Renal pelvis (tissue), 4 donors: Measurements from ENCODE around the gene AMER1. TPM values are rescaled to one million over a fixed set of nuclear protein-coding genes. Genes with fewer than 3 reads are reported as not detected.

ENCODE experiments used
- DNase-seq: peaks from one replicate; pipeline ENCODE4 v3.0.0-alpha.2; 2013
- polyA plus RNA-seq, 3 donors: library from polyadenylated mRNA; unstranded; fragments of 120-200 nt; gene quantifications; one replicate each; pipeline ENCODE4 v1.2.1, GENCODE V29; 2013; ENCODE audit not compliant: insufficient read length in 3 of 3

Gene AMER1
- polyA plus RNA-seq, 3 donors = 7.9 to 8.3 (median 8.0) TPM

DNA sequence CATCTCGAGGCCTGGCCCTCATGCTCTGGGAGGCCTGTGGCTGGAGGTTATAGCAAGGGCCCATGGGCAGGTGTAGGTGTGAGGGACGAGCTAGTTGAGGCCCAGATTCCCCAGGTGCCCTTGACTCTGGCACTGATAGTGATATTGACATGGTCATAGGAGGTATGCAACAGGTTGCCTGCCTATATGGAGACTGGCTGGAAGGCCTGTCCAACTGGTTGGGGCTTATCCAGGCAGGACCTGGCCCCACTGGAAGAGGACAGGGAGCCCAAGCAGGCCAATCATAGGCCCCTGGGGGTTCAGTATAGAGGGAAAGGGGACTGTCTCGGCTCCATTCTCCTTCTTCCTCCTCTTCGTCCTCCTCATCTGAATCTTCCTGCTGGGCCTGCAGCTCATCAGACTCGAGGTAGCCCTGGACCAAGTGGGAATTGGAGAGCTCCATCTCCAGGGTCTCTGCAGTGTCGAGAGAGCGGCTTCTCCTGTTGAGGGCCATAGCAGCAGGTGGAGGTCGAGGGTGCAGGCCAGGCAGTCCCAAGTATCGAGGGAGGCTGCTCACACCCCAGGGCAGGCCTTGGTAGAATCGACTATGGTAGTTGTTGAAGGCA lies 15.3 kb downstream of the AMER1 start:
- DNase-seq = no peak

GRCh38 chrX:64188901-64189300 lies 16.6 kb downstream of the AMER1 start:
- DNase-seq = no peak

GRCh38 chrX:64187762-64188150 lies 17.8 kb downstream of the AMER1 start:
- no peak for DNase-seq

- DNase-seq = no peak
Observed at GRCh38 chrX:64186974-64187761, 18.3 kb downstream of the AMER1 start.

DNA sequence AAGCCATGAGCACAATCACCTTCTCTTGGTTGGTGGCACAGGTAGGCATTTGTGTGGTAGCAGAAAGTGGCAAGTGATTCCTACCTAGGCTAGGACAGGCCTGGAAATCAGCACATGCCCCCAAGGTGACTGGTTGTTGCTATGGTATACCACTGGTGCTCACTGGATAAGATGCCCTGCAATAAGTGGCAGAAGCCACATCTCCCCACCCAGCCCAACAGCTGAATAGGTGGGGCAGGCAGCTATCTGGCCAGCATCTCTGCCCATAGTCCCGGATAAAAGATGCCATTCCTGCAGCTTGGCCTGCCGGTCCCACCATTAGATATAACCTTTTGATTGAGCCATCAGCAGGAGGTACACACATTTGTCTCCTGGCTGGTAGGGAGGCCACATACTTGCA lies 21.1 kb downstream of the AMER1 start:
- DNase-seq = no peak

GRCh38 chrX:64182208-64182607 lies 23.3 kb downstream of the AMER1 start:
- DNase-seq = no peak

DNA sequence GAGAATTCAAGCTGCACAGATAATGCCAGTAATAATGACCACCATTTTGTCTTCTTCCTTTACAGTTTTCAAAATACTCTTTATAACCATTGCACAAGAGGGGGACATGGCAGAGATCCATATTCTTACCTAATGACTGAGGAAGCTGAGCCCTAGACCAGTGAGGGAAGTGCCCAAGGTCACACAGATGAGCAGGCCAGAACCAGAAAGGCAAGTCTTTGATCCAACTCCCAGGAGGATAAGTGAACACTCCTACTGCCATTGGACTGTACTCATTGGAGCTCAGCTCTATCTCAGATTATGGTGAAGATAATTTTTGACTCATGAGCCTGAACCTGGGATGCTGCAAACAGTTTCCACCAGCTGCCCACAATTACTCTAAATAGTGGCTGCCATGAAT lies 28.6 kb downstream of the AMER1 start:
- no peak for DNase-seq

DNA sequence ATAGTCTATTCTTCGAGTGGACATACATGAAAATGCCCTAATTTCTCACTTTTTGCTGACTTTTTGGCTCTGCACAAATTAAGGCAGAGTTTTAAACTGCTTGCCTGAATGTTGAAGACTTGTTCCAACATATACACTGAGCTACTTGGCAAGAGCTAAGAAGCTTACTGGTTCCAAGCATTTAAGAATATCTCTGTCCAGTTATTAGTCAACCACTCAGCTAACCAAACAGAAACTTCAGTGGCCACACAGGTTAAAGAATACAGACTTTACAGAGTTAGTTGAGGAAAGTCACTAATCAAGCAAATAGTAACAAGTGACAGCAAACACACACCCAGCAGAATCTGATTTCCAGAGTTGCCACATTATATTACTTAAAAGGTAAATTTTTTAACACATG lies 35.5 kb downstream of the AMER1 start:
- no peak for DNase-seq

GRCh38 chrX:64152857-64153256 lies 52.7 kb downstream of the AMER1 start:
- no peak for DNase-seq

DNA sequence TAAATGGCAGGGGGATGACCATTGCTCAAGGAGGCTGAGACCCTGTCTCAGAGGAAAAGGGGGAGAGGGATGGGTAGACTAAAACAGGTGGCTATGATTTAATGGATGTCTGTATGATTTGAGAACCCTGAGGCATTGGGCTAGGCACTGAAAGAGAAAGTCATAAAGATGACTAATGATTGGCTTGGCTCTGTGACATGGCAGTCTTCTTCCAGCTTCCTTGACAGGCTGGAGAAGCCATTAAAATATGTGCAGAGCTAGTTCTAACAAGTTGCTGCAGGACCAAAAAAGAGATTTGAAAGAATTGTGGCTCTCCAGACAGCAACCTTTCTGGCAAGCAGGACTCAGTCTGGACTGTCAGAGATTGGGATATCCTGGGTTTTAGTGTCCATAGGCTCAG lies 53.6 kb downstream of the AMER1 start:
- DNase-seq = no peak

- no peak for DNase-seq
Observed at GRCh38 chrX:64150775-64151174, 54.7 kb downstream of the AMER1 start.

Other genes starting within 250 kb of the AMER1 start
- under 1 TPM; 0.35 to 0.52 (median 0.47) TPM for gene ASB12, start 24.9 kb upstream of the AMER1 start, polyA plus RNA-seq
- 1 to 10 TPM; 1.7 to 2.8 (median 2.0) TPM for gene MTMR8, start 189.7 kb upstream of the AMER1 start, polyA plus RNA-seq